ENCODE results near the gene ASIC4.

- TF ChIP-seq, protein P1, sequence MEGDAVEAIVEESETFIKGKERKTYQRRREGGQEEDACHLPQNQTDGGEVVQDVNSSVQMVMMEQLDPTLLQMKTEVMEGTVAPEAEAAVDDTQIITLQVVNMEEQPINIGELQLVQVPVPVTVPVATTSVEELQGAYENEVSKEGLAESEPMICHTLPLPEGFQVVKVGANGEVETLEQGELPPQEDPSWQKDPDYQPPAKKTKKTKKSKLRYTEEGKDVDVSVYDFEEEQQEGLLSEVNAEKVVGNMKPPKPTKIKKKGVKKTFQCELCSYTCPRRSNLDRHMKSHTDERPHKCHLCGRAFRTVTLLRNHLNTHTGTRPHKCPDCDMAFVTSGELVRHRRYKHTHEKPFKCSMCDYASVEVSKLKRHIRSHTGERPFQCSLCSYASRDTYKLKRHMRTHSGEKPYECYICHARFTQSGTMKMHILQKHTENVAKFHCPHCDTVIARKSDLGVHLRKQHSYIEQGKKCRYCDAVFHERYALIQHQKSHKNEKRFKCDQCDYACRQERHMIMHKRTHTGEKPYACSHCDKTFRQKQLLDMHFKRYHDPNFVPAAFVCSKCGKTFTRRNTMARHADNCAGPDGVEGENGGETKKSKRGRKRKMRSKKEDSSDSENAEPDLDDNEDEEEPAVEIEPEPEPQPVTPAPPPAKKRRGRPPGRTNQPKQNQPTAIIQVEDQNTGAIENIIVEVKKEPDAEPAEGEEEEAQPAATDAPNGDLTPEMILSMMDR (IDR thresholded peaks at IDR 0.05): no peak
- no peak for TF ChIP-seq POLR2A (IDR thresholded peaks at IDR 0.05)
These were observed 8.9 kb downstream of the ASIC4 start for GRCh38 chr2:219523031-219523671.
